Stimulated activated CD4-positive, alpha-beta T cell treated with anti-CD3 and anti-CD28 coated beads, Interleukin-15, amount 100 ng/mL, for 24 hours (primary cell): ENCODE results near the gene BFSP1.

Experiments used
- DNase-seq: peaks from one replicate; pipeline ENCODE4 v3.0.0-alpha.2; 2020

Gene BFSP1

GRCh38 chr20:17530716-17531664, at the start of gene BFSP1:
Gene BFSP1, minus strand, starts transcription at chr20:17531379. Its CDS starts 50 bp downstream, at chr20:17531329.
- peak; percentile 67 for DNase-seq

- DNase-seq, result no peak
Observed at GRCh38 chr20:17580895-17581294, 49.7 kb upstream of the BFSP1 start.

GRCh38 chr20:17579369-17580039, 48.3 kb upstream of the BFSP1 start:
- DNase-seq, result no peak

DNA sequence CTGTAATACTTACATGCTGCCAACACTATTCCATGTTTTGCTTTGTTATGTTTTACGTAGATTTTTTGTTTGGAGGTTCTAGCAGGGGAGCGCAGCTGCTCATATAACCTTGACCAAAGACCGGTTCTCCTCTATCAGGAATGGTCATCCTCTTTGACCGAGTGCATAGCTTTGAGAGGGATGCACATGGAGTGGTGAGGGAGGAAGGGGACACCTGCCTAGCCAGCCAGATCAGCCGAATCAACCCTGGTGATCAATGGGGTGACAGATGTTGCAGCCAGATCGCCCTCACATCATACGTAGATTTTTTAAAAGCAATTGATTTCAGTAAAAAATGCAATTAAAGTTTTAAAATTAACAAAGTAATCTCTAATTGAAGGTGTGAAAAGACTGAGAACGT, 45.0 kb upstream of the BFSP1 start:
- no peak for DNase-seq

GRCh38 chr20:17573463-17573862, 42.3 kb upstream of the BFSP1 start:
- no peak for DNase-seq

- DNase-seq, result no peak
Observed at GRCh38 chr20:17572034-17572638, 41.0 kb upstream of the BFSP1 start.

GRCh38 chr20:17571153-17571527, 40.0 kb upstream of the BFSP1 start:
- peak; percentile 25 for DNase-seq

GRCh38 chr20:17570347-17571152, 39.4 kb upstream of the BFSP1 start:
- DNase-seq, result peak; percentile 46

GRCh38 chr20:17569616-17570346, 38.6 kb upstream of the BFSP1 start, which contains the start of gene DSTN:
Gene DSTN, plus strand, starts transcription at chr20:17570075. Its CDS starts 134 bp downstream, at chr20:17570209.
- DNase-seq, result peak; percentile 90

- peak; percentile 41 for DNase-seq
Observed at GRCh38 chr20:17568972-17569521, 37.9 kb upstream of the BFSP1 start.

DNA sequence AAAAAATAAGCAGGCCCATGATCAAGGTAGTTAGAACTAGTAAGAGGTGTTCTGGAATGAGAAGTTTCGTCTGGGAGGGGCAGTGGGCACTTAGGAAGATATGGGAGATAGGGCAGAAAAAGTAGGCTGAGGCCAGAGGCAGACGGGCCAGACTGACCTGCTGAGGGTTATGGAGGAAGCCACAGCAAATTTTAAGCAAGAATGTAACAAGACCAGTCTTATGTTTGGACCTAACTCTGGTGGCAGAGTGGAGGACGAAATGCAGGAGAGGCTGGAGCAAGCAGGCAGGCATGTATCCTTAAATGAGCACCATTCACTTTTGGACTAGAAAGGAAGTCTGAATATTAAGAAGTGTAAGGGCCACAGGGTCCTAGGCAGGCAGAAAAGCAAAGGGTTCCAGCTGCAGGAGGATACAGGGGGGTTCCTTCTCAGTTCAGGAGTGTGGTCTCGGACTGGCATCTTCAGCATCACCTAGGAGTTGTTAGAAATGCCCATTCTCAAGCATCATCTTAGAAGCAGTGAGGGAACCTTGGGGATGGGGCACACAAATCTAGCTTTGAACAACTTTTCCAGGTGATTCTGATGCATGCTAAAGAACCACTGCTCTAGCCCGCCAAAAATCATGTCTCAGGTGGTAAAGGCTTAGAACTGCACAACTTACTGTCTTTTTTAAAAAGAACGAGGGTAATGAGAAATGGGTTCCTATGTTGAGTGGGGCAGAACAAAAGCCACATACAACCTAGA, 37.0 kb upstream of the BFSP1 start:
- no peak for DNase-seq

- DNase-seq, result no peak
Observed at GRCh38 chr20:17566345-17566744, 35.2 kb upstream of the BFSP1 start.

GRCh38 chr20:17565169-17565845, 34.1 kb upstream of the BFSP1 start:
- DNase-seq, result no peak

- no peak for DNase-seq
Observed at GRCh38 chr20:17562804-17563305, 31.7 kb upstream of the BFSP1 start.

DNA sequence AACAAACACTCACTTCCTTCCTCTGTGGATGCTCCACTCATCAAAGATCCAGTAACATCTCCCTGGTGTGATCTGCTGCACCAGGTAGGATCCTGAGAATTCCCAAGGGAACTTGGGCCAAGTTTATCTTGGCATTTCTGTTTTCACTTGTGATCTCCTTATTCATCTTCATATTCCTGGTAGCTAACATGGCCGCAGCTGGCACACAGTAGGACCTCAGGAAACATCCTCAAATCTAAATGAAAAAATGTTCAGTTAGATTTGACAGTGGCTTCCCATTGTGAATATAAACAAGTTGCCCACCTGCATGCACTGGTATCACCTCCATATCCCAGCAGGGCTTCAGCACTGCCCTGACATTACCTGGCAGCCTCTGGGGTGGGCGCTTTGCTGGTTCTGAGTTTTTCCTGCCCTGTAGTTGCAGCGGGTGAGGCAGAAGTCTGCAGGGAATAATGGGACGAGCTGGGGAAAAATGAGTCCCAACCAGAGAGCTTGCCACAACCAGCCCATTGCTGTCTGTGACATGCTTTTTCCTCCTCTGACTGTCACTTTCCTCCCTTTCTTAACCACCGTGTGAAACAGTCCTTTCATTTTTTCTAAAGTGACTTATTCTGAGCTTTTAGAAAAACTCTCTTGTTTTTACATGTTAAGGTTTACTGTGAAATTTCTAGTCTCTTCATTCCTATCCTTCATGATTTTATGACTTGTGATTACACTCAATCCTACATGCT, 29.3 kb upstream of the BFSP1 start:
- DNase-seq, result peak; percentile 35

- DNase-seq, result no peak
Observed at GRCh38 chr20:17559338-17559737, 28.2 kb upstream of the BFSP1 start.

GRCh38 chr20:17558941-17559304, 27.7 kb upstream of the BFSP1 start:
- DNase-seq, result no peak

GRCh38 chr20:17558154-17558940, 27.2 kb upstream of the BFSP1 start:
- DNase-seq, result peak; percentile 55

DNA sequence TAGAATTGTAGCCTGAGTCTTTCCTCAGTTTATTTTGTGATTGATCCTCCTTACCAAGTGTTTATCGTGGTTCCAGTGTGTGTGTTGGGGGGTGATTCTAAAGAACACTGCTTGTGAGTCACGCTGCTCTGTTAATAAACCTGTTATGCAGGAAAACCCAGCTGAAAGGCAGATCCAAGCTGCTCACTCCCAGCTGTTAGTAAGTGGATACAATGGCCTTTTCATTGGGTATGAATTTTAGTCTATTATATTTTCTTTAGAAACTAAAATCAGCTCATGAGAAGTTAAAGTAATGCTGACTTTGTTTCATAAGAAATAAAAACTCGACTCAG, 26.5 kb upstream of the BFSP1 start:
- no peak for DNase-seq
